CD4-positive, alpha-beta T cell treated with Interleukin-6 at 100 ng/mL for 8 hours (primary cell): ENCODE results near the gene TNS2.

Experiments
- DNase-seq: peaks from one replicate; pipeline ENCODE4 v3.0.0-alpha.2; 2020; ENCODE audit warnings: mixed read lengths, low spot score

TNS2 gene

GRCh38 chr12:53067993-53068770 lies 18.3 kb downstream of the TNS2 start:
- DNase-seq: no peak

GRCh38 chr12:53068811-53069585 lies 19.1 kb downstream of the TNS2 start:
- no peak for DNase-seq

GRCh38 chr12:53069621-53070410 lies 20.0 kb downstream of the TNS2 start:
- DNase-seq: no peak

DNA sequence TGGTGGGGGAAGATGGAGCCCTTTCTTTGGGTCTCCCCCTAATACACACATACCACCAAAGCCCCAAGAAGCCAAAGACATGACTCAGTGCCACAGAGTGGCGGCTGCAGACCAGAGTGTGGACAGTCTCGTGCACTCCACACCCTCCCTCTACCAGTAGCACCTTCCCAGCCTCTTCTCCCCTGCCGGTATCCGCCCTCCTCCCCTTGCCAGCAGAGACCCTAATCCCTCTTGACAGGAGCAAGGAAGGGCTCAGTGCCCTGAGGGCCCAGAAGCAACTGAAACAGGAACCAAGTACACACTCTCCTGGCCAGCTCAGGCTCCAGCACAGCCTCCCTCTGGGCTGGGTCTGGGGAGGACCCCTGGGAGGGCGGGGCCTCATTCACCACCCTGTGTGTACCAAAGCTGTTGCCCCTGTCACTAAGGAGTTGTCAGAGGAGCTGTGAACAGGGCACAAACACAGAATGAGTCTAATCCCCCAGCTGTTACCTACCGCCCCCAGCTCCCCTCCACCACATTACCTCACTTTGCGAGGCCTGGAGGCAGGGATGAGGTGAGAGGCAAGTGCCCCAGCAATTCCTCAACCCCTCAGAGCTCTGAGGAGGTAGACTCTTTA lies 21.1 kb downstream of the TNS2 start:
- DNase-seq: no peak

DNA sequence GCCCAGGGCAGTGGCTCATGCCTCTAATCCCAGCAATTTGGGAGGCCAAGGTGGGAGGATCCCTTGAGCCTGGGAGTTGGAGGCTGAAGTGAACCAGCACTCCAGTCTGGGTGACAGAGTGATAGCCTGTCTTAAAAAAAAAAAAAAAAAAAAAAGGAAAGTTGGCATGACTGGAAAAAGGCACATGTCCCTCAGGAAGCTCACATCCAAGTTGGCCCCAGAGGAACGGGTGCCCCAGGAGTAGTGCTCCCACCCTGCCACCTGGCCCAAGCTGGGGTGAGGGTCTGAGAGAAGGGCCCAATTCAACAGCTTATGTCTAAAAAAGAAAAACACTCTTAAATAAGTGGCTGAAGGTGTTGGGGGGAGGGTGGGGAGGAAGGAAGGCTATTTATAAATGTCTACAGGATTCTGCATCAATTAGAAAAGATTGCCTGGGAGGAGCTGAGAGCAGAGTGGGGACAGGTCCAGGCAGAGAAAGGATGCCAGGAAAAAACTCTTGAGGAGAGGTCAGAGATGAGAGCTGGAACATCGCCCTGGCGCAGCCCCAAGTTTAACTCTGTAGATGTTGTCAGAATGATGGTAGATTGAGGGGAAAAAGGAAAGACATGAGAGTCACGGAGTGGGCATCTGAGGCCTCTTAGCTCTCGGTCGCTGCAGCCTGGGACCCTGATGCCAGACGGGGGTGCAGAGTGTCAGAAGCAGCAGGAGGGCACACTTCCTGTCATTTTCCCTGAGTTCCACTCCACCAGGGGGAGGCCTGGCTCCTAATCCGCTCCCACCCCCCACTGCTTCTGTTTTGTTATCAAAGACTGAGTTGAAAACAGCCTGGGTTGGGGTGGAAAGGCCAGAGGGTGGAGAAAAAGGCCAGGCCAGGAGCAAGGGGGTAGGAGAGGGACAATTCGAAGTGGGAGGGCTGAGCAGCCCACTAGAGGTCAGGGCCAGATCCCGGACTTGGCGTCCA lies 22.0 kb downstream of the TNS2 start:
- no peak for DNase-seq

DNA sequence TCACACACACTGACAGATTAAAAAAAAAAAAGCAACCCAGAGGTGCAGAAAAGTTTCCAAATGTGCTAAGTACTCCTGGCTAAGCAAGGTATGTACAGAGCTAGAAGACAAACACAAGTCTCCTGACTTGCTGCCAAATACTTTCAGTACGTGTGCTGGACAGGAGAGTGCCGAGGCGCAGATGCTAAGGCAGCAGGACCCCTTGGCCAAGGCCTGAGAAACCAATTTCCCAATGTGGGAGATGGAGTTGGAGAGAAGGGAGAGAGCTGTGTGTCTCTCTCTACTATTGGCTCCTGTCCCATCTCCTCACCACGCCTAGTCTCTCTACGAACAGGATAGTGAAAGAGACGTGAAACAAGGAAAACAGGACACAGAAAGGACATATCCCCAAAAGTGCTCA lies 24.0 kb downstream of the TNS2 start:
- no peak for DNase-seq

DNA sequence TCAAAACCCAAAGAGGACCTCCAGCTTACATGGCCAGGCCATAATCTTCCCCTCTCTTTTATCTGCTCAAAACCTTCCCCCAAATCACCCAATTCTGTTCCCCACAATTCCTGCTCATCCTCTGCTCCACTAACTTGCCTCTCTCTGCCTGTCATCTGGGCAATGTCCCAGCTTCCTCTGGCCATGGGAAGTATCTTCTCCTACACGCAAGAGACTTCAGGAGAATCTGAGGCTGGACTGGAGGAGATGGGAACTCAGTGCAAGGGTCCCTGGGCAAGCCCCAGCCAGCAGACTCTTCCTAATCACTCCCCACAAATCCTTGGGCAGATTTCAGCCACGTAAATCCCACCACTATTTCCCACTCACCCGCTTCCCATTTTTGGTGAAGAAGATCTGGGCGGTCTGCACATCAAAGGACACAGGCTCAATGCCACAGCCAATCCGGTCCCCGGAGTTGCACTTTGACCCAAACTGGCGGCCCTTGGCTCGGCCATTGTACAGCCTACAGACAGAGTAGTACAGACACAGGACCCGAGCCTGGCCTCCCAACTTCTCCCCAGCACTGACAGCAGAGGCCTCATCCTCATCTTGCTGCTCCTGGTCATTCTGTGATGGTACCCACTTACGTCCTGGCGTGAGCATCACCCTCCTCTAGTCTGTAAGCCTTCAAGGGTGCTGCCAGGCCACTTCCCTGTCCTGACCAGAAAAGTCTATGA lies 24.6 kb downstream of the TNS2 start:
- DNase-seq: no peak

DNA sequence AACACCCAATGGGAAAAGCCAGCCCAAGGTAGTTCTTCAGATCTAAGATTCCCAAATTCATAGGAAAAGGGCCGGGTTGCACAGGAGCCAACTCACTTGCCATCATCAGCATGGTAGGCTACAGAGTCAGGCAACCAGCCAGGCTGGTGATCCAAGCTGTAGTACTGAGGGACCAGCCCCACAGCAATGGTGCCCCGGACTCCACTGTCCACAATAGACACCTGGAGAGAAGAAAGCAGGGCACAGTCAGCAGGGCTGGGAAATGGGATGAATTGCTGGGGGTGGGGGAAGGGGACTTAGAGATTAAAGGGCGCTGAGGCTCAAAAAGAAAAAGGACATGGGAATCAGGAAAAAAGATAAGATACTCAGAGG lies 25.1 kb downstream of the TNS2 start:
- no peak for DNase-seq

- no peak for DNase-seq
Measured at GRCh38 chr12:53076461-53076860, 26.6 kb downstream of the TNS2 start.

DNA sequence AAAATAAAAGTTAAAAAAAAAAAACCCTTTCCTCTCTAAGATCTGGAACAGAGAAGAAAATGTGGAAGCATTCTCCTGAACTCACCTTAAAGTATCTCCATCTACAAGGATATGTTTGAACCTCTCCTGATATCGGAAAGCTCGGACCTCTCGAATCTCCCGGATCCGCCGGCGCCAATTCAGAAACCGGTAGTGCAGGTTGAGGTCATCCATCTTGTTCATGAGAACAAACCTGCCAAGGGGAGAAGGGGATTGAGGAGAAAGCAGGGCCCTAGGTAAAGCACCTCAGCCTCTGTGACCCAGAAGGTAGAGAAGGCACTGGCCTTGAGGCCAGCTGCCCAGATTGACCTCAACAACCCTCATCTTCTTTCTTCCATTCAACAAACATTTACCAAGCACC lies 27.2 kb downstream of the TNS2 start:
- no peak for DNase-seq

GRCh38 chr12:53078425-53079225 lies 28.8 kb downstream of the TNS2 start:
- peak; percentile 26 for DNase-seq

DNA sequence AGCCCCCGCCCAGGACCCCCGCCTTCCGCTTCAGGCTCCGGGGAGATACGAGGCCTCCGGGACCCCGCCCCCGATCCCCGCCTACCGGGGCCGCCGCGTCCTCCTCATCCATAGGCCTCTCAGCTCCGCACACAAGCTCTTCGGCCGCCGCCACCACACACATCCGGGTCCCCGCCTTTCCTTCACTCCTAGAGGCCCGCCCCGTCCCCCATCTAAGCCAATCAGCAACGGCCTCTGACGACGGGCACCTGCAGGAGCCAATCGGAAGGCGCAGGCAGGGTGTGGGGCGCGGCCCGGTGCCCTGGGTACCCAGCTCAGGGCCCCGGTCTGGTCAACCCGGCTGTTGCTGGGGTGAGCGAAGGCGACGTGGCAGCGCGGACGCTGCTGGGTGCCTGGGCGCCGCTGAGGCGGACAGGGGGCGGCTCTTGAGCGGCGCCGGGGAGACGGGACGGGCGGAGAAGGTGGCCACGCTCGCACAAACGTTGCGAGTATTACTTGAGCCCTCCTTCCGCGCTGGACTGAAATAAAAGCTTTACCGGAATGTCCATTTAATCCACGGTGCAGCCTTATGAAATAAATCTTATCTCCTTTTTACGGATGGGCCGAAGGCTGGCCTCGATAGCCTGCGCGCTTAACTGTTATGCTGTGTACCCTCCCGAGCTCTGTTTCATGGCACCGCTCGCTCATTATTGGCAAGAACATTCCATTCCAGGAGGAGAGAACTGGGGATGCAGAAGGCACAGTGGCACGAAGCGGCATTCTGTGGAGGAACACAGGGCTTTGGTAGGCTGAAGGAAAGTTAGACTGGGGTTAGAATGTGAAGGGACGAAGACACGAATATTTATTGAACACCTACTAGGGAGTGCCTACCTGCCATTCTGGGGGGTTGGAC lies 29.6 kb downstream of the TNS2 start, which contains the start of gene SPRYD3:
SPRYD3 (minus strand) TSS at position 165 of the 892 bp plus-strand sequence; CDS start at position 108, 57 bp downstream.
- peak; percentile 95 for DNase-seq

GRCh38 chr12:53082637-53083175 lies 32.8 kb downstream of the TNS2 start:
- DNase-seq: no peak

- no peak for DNase-seq
Measured at GRCh38 chr12:53086361-53086760, 36.5 kb downstream of the TNS2 start.

DNA sequence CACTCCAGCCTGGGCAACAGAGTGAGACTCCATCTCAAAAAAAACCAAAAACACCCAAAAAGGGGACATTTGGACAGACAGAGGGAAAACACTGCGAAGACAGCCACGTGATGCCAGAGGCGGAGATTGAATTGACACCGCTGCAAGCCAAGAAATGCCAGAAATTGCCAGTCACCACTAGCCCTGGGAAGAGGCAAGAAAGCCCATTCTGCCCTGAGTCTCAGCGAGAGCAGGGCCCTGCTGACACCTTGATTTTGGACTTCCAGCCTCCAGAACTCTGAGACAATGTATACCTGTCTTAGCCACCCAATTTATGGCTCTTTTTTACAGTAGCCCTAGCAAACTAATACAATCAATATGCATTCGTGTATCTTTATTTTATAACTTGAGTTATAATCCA lies 40.2 kb downstream of the TNS2 start:
- DNase-seq: no peak

DNA sequence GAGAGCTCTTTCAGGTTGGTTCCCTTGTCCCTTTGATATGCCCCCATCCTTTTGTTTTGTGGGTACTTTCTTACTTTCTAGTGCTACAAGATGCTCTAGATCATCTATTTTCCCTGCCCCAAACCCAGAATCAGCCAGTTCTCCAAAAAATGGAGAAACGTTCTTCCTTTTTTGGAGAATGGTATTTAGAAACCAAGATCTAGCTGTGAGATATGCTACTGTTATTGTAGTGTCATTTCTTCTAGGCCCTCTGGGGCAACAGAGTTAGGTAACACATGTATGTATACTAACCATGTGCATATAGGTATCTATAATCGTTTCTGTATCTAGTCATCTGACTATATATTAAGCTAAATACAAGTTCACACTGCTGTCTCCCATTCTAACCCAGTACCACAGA lies 40.7 kb downstream of the TNS2 start:
- DNase-seq: no peak

- no peak for DNase-seq
Measured at GRCh38 chr12:53091756-53092155, 41.9 kb downstream of the TNS2 start.

DNA sequence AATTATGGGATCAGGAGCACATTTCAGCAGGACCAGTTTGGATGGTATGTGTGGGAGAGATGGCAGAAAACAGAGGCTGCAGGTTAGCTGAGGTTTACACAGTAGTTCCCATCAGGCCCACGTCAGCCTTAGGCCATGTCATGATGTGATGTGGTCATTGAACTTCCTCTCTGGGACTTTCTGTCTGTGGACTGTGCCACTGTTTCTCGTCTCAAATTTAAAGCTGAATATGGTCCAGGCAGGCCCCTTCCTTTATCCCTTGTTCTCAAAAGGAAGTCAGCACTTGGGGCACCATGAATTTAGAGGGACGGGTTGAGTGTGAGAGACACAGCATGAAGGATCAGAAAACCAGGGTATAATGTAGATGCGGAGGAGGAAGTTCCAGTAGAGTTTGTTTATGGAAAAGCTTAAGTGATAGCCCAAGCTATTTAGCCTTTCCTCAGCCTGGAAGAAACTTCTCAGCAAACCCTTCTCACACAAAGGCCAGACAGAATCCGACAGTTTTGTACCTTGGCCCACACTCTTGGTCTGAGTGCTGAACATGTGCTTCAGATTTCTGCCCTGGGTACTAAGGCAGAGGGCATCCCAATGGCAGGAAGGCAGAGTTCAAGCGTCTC lies 44.0 kb downstream of the TNS2 start:
- no peak for DNase-seq
